Mucosa of descending colon (tissue), 3 donors: ENCODE results near the gene ABCF2. TPM values are rescaled to one million over a fixed set of nuclear protein-coding genes. Genes with fewer than 3 reads are reported as not detected.

Experiments
- ATAC-seq: fragments of 200-7000 bp; cut with Tn5 transposase; one replicate; pipeline ENCODE4 v1.9.1; 2020; ENCODE audit warnings: mild to moderate bottlenecking, moderate library complexity
- DNase-seq, 3 donors: peaks; one replicate each; pipeline ENCODE4 v3.0.0-alpha.2; 2020
- H3K36me3 ChIP-seq: fragments of 200-600 bp; one replicate; pipeline ENCODE4 v1.8.0; 2021; ENCODE audit warnings: low read depth, mild to moderate bottlenecking
- H3K4me1 ChIP-seq: fragments of 200-600 bp; one replicate; pipeline ENCODE4 v1.8.0; 2021; ENCODE audit warnings: low read depth, mild to moderate bottlenecking
- H3K4me3 ChIP-seq: fragments of 200-600 bp; one replicate; pipeline ENCODE4 v1.8.0; 2021; ENCODE audit warnings: mild to moderate bottlenecking
- H3K9me3 ChIP-seq: fragments of 200-600 bp; one replicate; pipeline ENCODE4 v1.8.0; 2021; ENCODE audit warnings: mild to moderate bottlenecking
- intact Hi-C, 2 donors: fragments of 100-400 bp; cut with DNase I in 1 of 2; cut with micrococcal nuclease in 1 of 2; formaldehyde crosslinking; loops; one replicate each; pipeline versions ENCODE4 v1.11.0 to v1.11.1; 2022; cut with DNase I, micrococcal nuclease
- total RNA-seq, 3 donors: library from RNA; stranded (reverse); fragmentation: NEBNext Ultra II Directional in 2 of 3; extraction: Animal tissue kit (Norgen Biotek cat#: 25700) in 2 of 3; gene quantifications; one replicate each; pipeline versions ENCODE4 v1.2.1 to v1.2.4, GENCODE V29; 2021 to 2023
- TF ChIP-seq, protein P1 (sequence below): fragments of 200-600 bp; IDR thresholded peaks from one replicate; pipeline ENCODE4 v1.8.0; 2022; ENCODE audit warnings: antibody characterized with exemption, mild to moderate bottlenecking
- donor health status: DM: no; HTN: no; CAD: no; lungs with moderate emphysema.
- donor health status: DM: no; HTN: no; CAD: no.
- donor health status: DM: no; HTN: yes; CAD: no.

The ABCF2 gene
- total RNA-seq, 3 donors from 2014 or later = 27.0 to 36.4 (median 28.4) TPM

DNA sequence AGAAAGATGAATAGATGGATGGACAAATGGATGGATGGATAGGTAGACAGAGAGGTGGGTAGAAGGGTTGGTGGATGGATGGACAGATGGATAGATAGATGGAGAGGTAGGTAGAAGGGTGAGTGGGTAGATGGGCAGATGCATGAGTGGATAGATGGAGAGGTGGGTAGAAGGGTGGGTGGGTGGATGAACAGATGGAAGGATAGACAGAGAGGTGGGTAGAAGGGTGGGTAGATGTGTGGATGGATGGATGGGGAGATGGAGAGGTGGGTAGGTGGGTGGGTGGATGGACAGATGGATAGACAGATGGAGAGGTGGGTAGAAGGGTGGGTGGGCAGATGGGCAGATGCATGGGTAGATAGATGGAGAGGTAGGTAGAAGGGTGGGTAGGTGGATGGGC, 29.1 kb downstream of the ABCF2 start:
- H3K36me3 ChIP-seq = no peaks in the 10 kb centered on the region
- TF ChIP-seq, protein P1, sequence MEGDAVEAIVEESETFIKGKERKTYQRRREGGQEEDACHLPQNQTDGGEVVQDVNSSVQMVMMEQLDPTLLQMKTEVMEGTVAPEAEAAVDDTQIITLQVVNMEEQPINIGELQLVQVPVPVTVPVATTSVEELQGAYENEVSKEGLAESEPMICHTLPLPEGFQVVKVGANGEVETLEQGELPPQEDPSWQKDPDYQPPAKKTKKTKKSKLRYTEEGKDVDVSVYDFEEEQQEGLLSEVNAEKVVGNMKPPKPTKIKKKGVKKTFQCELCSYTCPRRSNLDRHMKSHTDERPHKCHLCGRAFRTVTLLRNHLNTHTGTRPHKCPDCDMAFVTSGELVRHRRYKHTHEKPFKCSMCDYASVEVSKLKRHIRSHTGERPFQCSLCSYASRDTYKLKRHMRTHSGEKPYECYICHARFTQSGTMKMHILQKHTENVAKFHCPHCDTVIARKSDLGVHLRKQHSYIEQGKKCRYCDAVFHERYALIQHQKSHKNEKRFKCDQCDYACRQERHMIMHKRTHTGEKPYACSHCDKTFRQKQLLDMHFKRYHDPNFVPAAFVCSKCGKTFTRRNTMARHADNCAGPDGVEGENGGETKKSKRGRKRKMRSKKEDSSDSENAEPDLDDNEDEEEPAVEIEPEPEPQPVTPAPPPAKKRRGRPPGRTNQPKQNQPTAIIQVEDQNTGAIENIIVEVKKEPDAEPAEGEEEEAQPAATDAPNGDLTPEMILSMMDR = no peak
- H3K9me3 ChIP-seq = no peaks in the 10 kb centered on the region
- ATAC-seq (no peak), DNase-seq (no peak)
- intact Hi-C loops = no loop called here
- no peak overlapping the region for H3K4me3 ChIP-seq
- no peaks in the 10 kb centered on the region for H3K4me1 ChIP-seq

DNA sequence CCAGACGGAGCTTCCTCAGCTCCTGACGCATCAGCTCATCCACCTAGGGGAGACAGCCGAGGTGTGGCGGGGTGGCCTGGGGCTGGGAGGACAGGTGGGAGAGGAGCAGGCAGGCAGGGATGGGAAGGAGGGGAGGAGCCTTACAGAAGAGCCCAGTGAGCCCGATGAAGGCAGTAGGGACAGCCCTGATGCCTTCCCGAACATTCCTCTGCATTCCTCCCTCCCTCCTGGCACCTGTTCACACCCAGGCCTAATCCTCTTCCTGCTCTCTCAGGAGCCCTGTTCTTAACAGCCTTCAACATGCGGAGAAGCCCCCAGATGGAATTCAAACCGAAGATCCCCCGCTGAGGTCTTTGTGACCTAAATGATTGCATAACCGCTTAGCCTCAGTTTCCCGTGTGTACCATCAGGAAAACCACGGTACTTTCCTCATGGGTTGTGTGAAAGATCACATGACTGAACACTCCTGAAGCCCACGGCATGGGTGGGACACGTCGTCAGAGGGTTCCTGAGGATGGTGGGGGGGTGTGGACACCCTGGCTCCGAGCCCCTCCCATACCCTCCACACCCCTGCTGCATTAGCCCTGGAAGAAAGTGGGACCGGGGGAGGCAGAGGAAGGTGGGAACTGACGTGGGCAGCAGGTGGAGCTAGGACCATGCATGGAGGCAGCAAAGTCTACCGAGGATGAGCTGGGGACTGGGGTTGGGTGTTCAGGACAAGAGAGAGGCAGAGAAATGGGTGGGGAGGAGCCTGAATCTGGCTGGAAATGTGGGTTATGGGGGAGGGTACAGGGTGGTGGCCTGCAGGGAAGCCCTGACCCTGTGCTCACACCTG, 31.2 kb downstream of the ABCF2 start:
- Histone ChIP-seq H3K4me1 (no peaks in the 10 kb centered on the region), H3K36me3 (no peaks in the 10 kb centered on the region), H3K4me3 (no peak overlapping the region), H3K9me3 (no peaks in the 10 kb centered on the region)
- ATAC-seq (no peak), DNase-seq (no peak)
- TF ChIP-seq, protein P1 = no peak
- intact Hi-C loops = no loop called here

DNA sequence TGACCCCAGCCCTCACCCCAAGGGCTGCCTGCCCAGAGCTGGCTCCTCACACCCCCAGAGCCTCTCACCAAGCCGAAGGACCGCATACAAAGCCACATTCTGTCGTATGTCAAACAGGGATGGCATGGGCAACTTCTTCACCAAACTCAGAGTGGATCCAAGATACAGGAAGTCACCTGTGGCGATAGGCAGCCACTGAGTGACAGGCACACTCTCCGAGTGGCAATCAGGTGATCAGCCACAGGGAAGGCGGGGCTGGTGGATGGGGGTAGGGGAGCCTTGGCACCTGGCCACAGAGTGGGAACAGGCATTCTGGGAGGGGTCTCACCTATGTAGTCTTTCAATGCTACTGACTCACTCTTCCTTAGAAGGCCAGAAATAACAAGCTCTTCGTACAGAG, 32.8 kb downstream of the ABCF2 start:
- Histone ChIP-seq H3K4me1 (no peaks in the 10 kb centered on the region), H3K4me3 (no peak overlapping the region), H3K9me3 (no peaks in the 10 kb centered on the region), H3K36me3 (no peaks in the 10 kb centered on the region)
- DNase-seq (no peak), ATAC-seq (no peak)
- TF ChIP-seq, protein P1 = no peak
- intact Hi-C loops = no loop called here

DNA sequence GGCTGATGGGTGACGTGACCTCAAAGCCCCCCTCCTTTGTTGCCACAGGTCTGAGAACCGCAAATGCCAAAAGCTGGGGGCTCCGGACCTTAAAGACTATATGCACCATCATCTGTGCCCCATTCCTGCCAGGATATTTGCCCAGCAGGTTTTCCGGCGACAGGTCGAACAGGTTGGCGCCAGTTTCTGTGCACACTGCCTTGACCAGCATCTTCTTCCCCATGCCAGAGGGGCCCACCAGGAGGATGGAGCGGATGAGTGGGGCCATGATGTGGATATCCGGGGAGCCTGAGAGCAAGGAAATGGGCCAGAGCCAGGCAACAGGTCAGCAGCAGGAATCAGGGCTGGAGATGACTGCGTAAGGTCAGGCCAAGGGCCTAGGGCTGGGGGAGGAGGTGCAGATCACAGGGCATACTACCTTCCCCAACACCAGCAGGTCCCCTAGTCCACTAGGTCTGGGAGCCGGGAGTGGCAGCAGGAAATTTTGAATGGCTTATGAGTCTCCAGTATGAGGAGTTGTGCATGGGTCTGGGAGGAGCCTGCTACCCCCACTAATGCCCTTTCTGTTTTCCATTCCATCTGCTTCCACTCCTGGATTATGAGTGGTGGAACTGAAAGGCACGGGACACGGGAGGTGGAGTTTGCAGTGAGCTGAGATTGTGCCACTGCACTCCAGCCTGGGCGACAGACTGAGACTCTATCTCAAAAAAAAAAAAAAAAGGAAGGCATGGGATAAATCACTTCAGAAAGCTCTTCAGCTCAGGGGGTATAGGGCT, 33.6 kb downstream of the ABCF2 start:
- intact Hi-C loops = no loop called here
- Histone ChIP-seq H3K4me3 (no peak overlapping the region), H3K36me3 (no peaks in the 10 kb centered on the region), H3K4me1 (no peaks in the 10 kb centered on the region), H3K9me3 (no peaks in the 10 kb centered on the region)
- ATAC-seq = no peak
- TF ChIP-seq, protein P1 = no peak
- no peak for DNase-seq

DNA sequence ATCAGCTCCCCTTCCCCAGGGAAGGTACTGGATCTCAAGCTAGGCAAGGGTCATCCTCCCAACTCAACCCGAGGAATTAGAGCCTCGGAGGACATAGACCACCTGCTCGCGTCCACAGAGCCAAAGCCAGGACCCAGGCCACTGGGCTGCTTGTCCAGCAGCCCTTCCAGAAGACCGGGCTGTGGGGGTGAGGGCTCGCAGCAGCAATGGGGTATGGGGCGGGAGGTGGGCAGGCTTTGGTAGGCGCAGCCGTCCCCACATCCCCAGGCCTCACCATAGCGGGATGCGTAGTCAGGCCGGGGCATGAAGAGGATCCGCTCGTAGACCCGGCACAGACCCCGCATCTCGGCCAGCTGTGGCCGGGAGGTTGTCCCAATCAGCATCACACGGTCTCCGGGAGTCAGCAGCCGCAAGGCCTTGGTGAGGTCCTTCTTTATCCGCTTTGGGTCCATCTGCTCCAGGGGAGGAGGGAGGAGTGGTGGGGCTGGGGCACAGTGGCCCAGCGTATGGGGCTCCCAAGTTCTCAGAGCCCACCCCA, 34.9 kb downstream of the ABCF2 start:
- TF ChIP-seq, protein P1 = no peak

More for the DNA sequence above, 34.9 kb downstream of the ABCF2 start:
- H3K9me3 ChIP-seq = no peaks in the 10 kb centered on the region
- intact Hi-C loops = no loop called here
- DNase-seq (no peak), ATAC-seq (no peak)
- no peaks in the 10 kb centered on the region for H3K4me1 ChIP-seq
- H3K36me3 ChIP-seq = no peaks in the 10 kb centered on the region
- H3K4me3 ChIP-seq = no peak overlapping the region
